Neutrophil (primary cell): Measurements from ENCODE around the gene KCNQ1.

ENCODE experiments used
- H3K27ac ChIP-seq: fragments of 200-600 bp; sonication (generic); 2 replicates; pipeline ENCODE4 v1.5.1; 2016; ENCODE audit warnings: mild to moderate bottlenecking, moderate library complexity
- H3K27me3 ChIP-seq: fragments of 200-600 bp; sonication (generic); 2 replicates; pipeline ENCODE4 v1.6.0; 2016; ENCODE audit warnings: mild to moderate bottlenecking
- H3K36me3 ChIP-seq: fragments of 200-600 bp; sonication (generic); 2 replicates; pipeline ENCODE4 v1.5.1; 2017
- H3K4me1 ChIP-seq, 2 experiments: fragments of 200-600 bp in 1 of 2; sonication (generic) in 1 of 2; 1 replicate in 1 of 2; 2 replicates in 1 of 2; pipeline versions ENCODE4 v1.5.1 to v1.6.1; 2013 to 2016; ENCODE audit warnings: low read depth in 1 of 2, low read length in 1 of 2, mild to moderate bottlenecking in 1 of 2, moderate library complexity in 1 of 2; ENCODE audit not compliant: control insufficient read depth in 1 of 2, insufficient read depth in 1 of 2
- H3K4me3 ChIP-seq, 2 experiments: fragments of 200-600 bp in 1 of 2; sonication (generic) in 1 of 2; 1 replicate in 1 of 2; 2 replicates in 1 of 2; pipeline ENCODE4 v1.5.1; 2013 to 2016; ENCODE audit warnings: low read depth in 1 of 2, low read length in 1 of 2, mild to moderate bottlenecking in 1 of 2, moderate library complexity in 1 of 2
- H3K9me3 ChIP-seq: fragments of 200-600 bp; sonication (generic); 2 replicates; pipeline ENCODE4 v1.5.1; 2016
- TF ChIP-seq, protein P1 (sequence below): fragments of 200-600 bp; sonication (generic); IDR thresholded peaks from 2 replicates; pipeline ENCODE4 v1.5.1; 2016; ENCODE audit warnings: antibody characterized with exemption

KCNQ1 gene

DNA sequence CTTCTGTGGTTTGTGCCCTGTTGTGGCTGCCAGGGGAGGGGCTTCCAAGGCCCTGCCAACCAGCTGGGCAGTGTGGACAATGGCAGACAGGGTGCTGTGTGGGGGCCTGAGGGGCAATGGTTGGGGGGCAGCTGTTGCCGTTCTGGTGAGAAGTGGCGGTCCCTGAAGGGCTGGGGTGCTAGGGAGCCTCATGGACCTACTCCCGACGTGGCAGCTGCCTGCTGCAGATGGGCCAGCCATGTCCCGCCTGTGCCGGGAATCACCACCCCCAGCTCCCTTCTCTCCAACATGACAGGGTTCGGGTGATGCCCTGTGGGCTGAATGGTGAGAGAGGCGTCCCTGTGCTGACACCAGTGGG, 74.2 kb downstream of the KCNQ1 start:
- Histone ChIP-seq H3K27me3 (no peaks in the 10 kb centered on the region), H3K4me1 (no peaks in the 10 kb centered on the region), H3K27ac (no peak overlapping the region), H3K4me3 (no peak overlapping the region), H3K9me3 (no peaks in the 10 kb centered on the region), H3K36me3 (no peaks in the 10 kb centered on the region)
- TF ChIP-seq, protein P1, sequence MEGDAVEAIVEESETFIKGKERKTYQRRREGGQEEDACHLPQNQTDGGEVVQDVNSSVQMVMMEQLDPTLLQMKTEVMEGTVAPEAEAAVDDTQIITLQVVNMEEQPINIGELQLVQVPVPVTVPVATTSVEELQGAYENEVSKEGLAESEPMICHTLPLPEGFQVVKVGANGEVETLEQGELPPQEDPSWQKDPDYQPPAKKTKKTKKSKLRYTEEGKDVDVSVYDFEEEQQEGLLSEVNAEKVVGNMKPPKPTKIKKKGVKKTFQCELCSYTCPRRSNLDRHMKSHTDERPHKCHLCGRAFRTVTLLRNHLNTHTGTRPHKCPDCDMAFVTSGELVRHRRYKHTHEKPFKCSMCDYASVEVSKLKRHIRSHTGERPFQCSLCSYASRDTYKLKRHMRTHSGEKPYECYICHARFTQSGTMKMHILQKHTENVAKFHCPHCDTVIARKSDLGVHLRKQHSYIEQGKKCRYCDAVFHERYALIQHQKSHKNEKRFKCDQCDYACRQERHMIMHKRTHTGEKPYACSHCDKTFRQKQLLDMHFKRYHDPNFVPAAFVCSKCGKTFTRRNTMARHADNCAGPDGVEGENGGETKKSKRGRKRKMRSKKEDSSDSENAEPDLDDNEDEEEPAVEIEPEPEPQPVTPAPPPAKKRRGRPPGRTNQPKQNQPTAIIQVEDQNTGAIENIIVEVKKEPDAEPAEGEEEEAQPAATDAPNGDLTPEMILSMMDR, result no peak

- no peak overlapping the region for H3K27ac ChIP-seq
- no peaks in the 10 kb centered on the region for H3K27me3 ChIP-seq
- H3K9me3 ChIP-seq, result no peaks in the 10 kb centered on the region
Measured at GRCh38 chr11:2519517-2519861, 74.7 kb downstream of the KCNQ1 start.

DNA sequence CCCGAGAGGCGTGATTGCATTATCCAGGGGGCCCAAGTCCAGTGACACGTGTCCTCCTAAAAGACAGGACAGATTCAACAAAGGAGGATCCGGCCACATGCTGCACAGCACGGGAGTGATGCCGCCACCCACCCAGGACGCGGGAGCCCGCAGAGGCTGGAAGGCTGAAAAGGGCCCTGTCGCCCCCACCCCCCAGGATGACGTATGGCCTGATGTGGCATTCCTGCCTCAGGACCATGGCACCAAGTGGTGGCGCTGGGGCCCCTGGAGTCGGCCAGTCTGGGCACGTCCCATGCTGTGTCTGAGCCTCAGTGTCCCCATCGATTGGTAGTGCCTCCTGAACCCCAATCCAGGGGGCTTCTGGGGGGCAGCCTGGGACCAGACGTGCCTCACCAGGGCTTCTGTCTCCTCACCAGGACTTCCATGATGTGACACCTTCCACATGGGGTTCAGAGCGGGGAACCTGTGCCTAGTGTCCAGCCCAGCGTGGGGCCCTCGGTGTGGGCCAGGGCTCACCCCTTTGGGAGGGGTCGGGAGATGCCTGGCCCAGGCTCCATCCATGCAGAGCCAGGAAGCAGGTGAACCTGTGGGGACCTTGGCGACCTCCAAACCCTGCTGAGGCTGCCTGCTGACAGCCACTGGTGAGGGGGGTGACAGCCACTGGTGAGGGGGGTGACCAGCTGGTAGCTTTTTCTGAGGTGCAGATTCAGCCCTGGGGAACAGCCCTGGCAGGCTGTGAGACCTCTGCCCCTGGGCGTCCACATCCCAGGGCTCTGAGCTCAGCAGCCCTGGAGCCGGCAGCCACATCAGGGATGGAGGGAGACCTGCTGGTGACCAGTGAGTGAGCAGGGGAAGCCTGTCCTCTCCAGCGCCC, 75.3 kb downstream of the KCNQ1 start:
- TF ChIP-seq, protein P1, result no peak
- Histone ChIP-seq H3K4me1 (no peaks in the 10 kb centered on the region), H3K4me3 (no peak overlapping the region), H3K9me3 (no peaks in the 10 kb centered on the region), H3K27me3 (no peaks in the 10 kb centered on the region), H3K36me3 (no peaks in the 10 kb centered on the region), H3K27ac (no peak overlapping the region)

More at GRCh38 chr11:2519517-2519861, 74.7 kb downstream of the KCNQ1 start:
- Histone ChIP-seq H3K36me3 (no peaks in the 10 kb centered on the region), H3K4me1 (no peaks in the 10 kb centered on the region), H3K4me3 (no peak overlapping the region)
- TF ChIP-seq, protein P1, result no peak

DNA sequence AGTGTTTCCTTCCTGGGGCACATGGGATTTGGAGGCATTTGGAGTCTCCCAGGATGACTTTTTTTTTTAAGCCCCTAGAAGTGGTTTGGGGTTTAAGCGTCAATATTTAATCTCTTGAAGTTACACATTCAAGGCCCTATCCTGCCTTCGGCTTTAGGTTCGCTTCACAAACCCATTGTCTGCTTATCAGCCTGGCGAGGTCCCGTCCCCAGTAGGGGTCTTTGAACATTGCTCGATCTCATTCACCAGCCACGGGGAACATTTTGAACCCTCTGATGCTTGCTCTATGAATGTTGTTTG, 75.9 kb downstream of the KCNQ1 start:
- TF ChIP-seq, protein P1, result no peak
- no peaks in the 10 kb centered on the region for H3K36me3 ChIP-seq
- no peak overlapping the region for H3K4me3 ChIP-seq
- no peaks in the 10 kb centered on the region for H3K27me3 ChIP-seq
- H3K27ac ChIP-seq, result no peak overlapping the region
- no peaks in the 10 kb centered on the region for H3K9me3 ChIP-seq
- no peaks in the 10 kb centered on the region for H3K4me1 ChIP-seq

DNA sequence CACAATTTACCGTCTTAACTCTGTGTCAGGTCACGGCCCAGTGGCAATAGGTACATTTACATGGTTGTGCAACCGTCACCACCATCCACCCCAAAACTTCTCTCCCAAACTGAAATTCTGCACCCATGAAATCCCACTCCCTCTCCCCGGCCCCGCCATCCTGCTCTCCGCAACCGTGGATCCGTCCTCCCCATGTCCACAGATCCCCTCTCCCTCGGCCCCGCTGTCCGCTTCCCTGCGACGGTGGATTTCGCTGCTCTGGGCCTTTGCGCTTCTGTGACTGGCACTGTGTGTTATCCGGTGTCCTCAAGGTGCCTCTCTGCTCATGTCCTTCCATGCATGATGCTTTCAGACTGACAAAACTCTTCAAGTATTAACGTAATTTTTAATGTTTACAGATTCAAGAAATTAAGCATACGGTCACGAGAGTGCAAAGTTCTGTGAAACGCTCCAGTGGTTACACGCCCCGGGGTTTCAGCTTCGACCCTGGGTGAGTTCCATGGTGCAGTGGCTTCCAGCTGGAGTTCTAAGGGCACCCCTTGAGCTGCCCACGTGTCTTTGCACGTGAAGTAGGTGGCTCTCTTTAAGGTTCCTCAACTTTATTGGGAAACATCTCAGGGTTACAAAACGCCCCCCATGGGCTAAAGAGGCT, 76.4 kb downstream of the KCNQ1 start:
- Histone ChIP-seq H3K4me3 (no peak overlapping the region), H3K36me3 (no peaks in the 10 kb centered on the region), H3K27me3 (peaks cover 3% of the 10 kb centered on the region), H3K9me3 (no peaks in the 10 kb centered on the region), H3K27ac (no peak overlapping the region), H3K4me1 (peaks cover 0 to 3% of the 10 kb centered on the region in 2 experiments)
- TF ChIP-seq, protein P1, result no peak
